C1 segment of cervical spinal cord (tissue), 14 donors: Measurements from ENCODE around the gene PLA2G4F.

ENCODE experiments used
- DNase-seq, 14 donors: peaks; one replicate each; lab custom pipeline; 2025; lab: John Stamatoyannopoulos, UW

The PLA2G4F gene, protein sequence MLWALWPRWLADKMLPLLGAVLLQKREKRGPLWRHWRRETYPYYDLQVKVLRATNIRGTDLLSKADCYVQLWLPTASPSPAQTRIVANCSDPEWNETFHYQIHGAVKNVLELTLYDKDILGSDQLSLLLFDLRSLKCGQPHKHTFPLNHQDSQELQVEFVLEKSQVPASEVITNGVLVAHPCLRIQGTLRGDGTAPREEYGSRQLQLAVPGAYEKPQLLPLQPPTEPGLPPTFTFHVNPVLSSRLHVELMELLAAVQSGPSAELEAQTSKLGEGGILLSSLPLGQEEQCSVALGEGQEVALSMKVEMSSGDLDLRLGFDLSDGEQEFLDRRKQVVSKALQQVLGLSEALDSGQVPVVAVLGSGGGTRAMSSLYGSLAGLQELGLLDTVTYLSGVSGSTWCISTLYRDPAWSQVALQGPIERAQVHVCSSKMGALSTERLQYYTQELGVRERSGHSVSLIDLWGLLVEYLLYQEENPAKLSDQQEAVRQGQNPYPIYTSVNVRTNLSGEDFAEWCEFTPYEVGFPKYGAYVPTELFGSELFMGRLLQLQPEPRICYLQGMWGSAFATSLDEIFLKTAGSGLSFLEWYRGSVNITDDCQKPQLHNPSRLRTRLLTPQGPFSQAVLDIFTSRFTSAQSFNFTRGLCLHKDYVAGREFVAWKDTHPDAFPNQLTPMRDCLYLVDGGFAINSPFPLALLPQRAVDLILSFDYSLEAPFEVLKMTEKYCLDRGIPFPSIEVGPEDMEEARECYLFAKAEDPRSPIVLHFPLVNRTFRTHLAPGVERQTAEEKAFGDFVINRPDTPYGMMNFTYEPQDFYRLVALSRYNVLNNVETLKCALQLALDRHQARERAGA

DNA sequence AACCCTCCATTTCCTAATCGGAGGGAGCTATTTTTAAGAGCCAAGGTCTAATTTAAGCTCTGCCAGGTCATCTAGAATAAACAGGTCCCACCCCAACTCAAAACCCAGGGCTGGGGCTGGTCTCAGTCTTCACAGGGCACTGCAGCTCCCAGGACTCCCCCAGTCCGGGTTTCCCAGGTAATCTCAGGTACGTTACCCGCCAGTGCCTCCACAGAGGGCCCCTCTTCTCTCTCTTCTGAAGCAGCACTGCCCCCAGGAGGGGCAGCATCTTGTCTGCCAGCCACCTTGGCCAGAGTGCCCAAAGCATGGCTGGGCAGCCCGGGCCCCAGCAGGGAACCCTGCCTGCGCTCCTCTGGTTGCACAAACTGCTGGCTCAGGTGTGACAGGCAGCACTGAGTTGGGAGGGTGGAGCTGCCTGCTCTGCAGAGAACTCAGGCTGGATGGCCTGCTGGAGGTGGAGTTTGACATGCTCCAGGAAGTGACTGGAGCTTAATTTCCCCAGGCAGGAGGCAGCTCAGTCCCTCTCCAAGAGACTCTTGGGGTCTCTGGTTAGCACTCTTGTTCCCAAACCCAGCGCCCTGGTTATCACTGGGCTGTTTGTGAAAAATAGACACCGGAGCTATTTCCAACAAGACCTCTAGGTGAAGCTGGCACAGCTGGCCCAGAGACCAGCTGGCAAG lies at the start of gene PLA2G4F:
Gene PLA2G4F, minus strand, starts transcription at position 394 of the 680 bp plus-strand sequence. Its CDS starts 87 bp downstream, at position 307.
- DNase-seq = no peak

DNA sequence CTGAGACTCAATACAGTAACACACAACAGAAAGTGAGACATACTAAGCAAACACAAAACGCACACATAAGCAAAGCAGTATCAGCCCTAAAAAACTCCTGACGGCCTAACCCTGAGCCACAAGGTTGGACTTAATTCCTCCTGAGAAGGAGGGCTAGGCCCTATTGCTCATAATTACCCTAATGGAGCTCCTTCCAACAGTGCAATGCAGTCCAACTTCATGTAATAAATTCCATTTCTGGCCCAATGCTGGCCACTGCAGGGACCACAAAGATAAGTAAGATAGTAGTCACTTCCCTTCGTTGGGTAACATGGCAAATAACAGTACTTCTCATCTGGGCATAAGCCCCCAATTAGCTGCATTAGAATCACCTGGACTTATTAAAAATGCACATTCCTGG lies 47.5 kb upstream of the PLA2G4F start:
- DNase-seq = no peak

DNA sequence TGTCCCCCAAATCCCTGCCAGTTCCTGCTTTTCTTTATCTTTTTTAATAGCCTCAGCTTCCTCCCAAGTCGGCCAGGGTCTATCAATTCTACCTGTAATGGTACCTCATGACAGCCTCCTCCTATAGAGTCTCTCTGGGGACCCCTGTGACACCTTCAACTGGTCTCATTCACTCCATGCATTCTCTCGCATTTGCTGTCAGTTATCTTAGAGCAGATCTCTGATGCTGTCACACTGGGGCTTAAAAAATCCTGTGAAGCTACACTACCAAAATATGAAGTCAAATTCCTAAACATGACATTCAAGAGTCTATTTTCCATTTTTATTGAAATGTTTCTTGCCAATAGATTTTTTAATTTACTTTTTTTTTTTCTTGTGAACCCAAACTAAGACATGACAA lies 46.2 kb upstream of the PLA2G4F start:
- no peak for DNase-seq

DNA sequence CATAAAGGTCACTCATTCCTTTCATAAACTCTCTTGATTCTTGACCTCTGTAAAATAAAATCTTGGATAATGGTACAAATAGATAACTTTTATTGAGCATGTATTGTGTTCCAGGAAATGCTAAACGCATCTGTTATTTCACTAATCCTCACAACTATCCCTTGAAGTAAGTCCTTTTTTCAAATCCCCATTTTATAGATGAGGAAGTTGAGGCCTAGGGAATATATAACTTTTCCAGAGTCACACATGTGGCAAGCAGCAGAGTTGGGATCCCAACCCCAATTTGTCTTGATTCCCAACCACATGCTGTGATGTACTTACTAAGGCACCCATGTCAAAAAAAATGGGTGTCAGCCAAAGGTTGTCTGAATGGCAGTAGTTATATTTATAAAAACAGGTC lies 45.4 kb upstream of the PLA2G4F start:
- DNase-seq = no peak

DNA sequence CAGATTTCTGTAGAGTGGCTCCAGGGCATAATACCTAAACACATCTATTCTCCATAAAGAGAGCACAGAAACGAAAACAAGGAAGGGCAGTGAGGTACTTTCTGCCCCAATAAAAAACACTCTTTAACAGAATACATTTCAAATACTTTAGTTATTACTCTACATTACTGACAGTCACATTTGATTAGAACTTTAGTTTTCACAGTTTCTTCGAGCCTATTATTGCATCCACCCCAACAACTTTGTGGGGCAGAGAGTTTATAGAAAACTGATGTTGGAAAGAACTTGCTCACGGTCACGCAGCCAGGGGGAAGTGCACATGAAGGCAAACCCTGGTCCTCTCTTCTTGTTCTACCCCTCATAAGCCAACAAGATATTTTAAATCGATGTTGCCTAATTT lies 42.7 kb upstream of the PLA2G4F start:
- DNase-seq = no peak

DNA sequence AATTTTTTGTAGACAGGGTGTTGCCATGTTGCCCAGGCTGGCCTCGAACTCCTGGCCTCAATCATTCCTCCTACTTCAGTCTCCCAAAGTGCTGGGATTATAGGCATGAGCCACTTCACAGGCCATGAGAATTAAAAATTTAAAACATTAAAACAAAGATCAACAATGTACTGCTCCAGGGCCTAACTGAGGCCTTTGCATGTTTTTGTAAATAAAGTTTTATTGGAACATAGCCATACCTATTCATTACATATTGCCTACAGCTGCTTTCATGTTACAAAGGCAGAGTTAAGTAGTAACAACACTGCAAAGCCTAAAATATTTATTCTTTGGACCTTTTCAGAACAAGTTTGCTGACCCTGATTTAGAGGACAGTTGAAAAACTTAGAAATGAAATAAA lies 42.1 kb upstream of the PLA2G4F start:
- DNase-seq = no peak

DNA sequence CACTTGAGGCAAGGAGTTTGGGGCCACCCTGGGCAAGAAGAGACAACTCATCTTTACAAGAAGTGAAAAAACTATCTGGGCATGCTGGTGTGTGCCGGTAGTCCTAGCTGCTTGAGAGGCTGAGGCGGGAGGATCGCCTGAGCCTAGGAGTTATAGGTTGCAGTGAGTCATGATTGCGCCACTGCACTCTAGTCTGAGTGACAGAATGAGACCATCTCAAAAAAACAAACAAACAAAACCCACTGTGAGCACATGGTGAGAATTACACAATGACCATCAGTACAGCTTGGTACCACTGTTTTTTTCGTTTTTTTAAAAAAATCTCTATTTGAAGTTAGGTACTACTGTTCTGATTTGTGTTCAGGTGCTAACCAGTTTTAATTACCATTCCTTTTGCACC lies 38.1 kb upstream of the PLA2G4F start:
- no peak for DNase-seq

DNA sequence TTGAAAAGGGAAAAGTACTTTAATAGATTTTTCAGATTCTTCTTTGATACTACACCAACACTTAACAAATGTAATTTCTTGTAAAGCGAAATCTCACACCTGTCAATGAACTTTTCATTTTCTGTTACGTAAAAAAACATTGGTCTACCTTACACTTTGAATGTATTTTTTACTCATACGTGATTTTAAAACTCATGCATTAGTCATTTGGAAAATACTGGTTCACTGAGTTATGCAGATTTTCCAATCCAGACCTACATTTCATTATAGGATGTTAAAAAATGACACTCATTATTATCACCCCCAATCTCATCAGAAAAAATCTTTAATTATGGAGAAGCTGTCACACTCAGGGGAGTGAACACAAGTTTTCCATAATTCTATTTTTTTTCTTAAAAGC lies 36.9 kb upstream of the PLA2G4F start:
- DNase-seq = no peak

DNA sequence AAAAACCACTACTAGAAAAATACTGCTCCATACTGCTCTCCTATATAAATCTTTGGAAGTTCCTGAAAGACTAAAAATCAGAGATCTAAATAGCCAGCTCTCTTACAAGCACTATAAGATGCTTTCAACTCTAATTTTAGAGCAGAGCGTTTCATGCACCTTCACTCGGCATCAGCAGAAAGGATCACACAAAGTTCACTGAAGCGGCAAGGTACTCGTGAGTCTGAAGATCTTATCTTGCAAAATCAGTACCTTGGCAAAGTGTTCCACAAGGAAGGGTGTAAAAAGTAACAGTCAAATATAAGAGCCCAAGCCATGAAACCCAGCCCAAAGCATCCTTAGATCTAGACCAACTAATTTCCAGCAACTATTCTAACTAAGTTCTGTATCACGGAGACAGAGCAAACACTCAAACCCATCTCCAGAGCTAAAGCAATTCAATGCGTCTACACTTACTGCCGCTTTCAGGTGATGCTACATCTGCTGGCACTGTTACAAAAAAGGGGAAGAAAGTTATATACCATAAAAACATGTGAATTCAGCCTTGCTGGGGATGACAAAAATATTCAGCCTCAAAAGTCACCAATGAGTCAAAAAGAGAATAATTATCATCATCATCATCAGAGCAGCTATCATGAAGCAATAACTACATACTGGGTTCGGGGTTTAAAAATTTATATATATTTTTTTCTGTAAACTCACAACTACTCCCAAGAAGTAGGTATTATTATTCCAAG lies 35.3 kb upstream of the PLA2G4F start:
- DNase-seq = no peak

DNA sequence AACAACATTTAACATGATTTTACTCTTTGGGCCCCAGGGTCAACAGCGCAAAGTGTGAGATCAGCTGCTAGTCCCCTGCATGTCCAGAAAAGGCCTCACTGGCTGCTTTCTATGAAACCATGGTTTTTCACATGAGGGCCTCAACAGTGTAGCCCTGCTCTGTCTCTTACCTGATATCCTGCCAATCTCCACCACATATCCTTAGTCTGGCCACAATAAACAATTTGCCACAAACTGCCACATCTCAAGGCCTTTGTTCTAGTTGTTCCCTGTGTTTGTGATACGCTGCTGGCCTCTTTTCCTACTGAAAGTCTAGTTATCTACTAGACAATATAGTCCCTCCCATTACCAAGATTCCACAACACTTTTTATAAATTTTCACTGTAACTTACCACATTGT lies 33.9 kb upstream of the PLA2G4F start:
- no peak for DNase-seq

DNA sequence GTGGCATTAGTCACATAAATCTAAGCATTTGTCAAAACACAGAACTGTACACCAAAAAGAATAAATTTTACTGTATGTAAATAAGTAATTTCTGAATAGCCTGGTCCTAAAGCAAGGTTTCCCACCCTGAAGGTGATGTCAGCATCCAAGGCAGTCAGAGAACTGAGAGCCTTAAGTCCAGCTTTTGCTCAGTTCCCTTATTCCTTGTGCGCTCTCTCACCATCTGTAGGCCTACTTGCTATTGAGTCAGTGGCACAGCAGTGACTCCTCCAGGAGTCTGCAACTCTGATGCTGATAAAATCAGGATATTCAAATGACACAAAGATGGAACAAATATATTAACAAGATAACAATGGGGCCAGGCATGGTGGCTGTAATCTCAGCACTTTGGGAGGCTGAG lies 29.4 kb upstream of the PLA2G4F start:
- DNase-seq = no peak

DNA sequence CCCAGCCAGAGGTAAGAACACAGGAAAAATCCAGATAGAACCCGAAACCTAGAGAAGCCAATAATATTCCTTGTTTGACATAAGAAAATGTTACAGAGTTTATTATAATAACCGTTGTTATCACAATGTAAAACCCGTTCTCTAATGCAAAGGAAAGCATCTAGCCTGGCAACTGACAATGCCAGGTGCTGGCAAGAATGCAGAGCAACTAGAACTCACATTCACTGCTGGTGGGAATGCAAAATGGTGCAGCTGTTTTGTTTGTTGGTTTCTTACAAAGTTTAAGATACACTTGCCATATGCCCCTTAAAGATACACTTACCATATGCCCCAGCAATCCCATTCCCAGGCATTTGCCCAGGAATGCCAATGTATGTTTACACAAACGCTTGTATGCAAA lies 28.3 kb upstream of the PLA2G4F start:
- DNase-seq = no peak

DNA sequence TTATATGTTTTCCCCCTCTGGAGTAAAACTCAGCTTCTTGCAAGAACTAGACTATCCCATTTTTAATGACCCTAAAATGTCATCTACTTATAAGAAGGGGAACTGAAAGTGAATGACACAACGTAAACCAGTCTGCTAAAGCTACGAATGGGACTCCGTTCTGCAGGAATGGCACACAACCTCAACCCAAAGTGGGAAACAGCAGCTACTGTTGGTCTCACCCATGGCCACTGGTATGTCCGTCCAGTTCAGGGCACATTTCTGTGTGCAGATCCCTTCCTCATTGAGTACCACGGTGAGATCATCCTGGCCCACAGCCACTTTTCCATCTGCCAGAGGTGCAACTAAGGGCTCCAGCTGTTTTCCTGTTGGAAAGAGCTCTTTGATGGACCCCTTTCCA lies 27.9 kb upstream of the PLA2G4F start:
- peak in 2 of 14 donors; percentile 6 to 11 for DNase-seq

DNA sequence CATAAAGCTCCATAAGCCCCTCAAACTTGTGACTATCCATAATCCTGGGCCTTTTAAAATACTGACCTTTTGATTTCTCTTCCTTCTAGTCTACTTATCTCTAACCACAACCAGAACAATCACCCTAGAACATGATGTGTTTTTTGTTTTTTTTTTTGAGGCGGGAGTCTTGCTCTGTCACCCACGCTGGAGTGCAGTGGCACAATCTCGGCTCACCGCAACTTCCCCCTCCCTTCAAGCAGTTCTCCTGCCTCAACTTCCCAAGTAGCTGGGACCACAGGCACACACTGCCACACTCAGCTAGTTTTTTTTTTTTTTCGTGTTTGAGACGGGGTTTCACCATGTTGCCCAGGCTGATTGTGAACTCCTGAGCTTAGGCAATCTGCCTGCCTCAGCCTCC lies 26.5 kb upstream of the PLA2G4F start:
- peak in 1 of 14 donors; percentile 16 for DNase-seq

DNA sequence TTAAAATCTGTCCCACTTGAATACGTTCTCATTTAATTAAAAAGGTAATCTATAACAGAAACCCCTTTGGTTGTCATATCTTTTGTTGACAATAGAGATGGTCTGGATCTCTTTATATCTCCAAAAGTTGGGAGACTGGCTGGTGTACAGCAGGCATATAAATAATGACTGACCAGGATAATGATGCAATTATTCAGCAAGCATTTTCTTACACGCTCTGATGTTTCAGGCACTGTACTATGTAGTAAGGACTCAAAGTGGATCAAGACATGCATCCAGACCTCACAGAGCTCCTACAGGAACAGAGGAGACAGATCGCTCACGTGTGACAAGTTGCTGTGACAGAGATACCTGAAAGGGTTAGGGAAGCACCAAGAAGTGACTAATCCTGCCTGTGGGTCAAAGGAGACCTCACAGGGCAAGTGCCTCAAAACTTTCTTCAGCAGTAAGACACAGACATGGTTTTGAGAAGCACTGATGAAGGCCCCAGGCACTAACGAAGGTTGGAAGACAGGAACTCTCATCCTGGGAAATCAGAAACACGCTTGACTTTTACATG lies 26.0 kb upstream of the PLA2G4F start:
- no peak for DNase-seq

DNA sequence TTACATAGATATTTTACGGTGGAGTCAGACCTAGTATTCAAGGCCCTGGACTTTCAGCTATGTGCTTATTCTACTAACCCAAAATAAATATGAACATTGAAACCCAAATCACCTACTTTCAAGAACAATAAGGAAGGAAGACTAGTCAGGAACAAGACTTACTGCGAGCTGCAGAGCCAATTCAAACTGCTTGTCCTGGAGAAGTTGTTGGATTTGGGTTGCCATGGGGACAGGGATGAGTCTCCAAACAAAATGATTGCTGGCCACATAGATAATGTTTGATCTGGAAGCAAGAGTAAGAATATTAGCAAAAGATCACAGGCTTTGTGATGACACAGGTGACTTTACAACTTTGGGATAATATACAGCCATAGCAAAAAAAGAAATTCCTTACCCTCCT lies 21.6 kb upstream of the PLA2G4F start:
- DNase-seq = no peak

DNA sequence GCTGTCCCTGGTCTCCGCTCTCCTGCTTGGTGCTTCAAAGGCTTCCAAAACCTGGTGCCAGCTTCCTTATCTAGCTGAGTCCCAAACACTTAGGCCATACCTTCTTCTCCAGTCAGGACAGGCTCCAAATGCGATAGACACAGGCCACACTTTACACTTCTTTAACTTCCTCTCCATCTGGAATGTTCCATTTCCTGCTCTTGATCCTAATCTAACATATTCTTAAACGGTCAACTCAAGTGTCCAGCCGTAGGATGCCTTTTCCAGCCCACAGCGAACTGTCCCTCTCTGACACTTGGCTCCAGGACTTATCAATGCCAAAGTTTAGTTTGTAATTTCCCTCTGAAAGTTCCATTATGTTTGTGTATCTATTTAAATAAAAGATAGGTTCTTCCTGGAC lies 19.2 kb upstream of the PLA2G4F start:
- no peak for DNase-seq

DNA sequence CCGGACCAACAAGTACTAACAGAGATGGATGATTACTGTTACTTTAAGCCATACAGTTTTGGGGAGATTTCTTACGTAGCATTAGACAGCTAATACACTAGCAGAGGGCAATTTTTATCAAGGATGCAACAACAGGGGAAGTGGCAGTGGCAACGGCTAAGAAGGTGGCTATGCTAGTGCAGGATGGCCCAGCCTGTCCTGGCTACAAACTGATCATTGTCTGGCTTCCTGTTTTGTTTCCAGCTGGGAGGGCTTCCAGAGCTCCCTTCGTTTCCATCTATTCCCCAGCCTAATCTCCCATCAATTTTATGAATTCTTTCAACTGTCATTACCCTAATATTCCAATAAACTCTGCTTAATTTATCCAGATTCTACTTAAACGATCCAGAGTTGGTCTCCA lies 16.0 kb upstream of the PLA2G4F start:
- no peak for DNase-seq

DNA sequence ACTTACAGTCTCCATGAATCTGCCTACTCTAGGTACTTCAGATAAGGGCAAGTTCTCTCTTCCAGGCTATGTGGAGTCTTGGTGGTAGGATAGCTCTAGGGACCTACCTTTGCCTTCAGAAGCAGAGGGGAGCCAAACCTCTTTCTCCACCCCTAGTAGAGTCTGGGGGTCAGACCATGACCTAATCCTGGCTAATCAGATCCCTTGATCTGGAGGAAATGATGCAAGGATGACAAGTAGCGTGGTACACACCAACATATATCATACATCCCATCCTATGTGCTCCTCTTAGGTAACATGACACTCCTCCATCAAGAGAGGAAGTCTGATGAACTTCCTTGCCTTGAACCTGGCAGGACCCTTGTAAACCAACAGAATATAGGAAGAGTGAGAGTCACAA lies 15.4 kb upstream of the PLA2G4F start:
- no peak for DNase-seq

DNA sequence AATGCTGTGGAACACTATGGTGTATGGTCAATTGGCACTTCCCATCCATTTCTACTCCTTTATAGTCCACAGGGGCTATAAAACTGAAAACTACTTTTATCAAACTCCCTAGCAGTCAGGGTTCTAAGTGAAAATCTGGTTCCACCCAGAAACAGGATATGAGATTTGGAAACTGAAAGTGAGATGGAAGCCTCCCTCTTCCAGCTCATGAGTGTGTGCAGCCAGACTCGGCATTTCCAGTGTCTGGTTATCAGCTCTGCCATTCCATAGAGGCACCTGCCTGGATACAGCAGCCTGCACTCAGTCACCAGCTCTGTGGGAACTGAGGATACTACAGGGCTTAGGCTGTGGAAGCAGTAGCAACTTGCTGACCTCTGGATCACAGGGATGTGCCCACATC lies 14.7 kb upstream of the PLA2G4F start:
- DNase-seq = no peak

DNA sequence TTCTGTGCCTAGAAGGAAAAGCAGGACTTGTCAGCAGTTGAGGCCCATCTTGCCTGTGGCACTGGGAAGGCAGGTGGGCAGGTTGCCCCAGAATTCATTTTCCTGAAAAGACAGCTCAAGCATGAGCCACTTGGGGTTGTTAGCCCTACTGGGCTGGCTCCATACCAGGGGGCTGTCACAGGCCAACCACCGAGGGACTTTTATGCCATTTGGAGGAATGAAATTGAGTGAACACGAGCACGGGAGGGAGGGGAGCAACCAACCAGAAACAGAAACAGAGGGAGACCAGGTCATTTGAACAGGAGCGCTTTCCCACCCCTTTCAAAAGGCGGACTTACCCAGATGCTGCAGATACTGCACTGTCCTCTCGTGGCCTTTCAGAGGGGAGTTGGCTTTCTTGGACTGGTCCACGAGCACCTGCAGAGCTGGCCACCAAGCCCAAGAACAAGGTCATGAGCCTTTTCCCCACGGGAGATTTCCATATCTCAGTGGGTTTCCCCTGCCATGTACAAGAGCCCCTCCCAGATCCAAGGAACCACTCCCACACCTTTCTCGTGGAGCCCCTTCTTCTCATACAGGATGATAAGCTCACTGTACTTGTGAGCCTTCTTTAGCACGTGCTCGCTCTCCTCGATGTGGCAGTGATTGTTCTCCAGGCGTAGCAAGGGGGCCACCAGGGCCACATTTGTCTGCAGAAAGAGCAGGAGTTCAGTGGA lies 9.9 kb upstream of the PLA2G4F start:
- no peak for DNase-seq
